Measurements from ENCODE around the gene GASK1A. TPM values are rescaled to one million over a fixed set of nuclear protein-coding genes. Genes with fewer than 3 reads are reported as not detected.

Gene GASK1A
- total RNA-seq, 6 experiments from 2014 or later: 5.5 to 17.5 (median 10.5) TPM

DNA sequence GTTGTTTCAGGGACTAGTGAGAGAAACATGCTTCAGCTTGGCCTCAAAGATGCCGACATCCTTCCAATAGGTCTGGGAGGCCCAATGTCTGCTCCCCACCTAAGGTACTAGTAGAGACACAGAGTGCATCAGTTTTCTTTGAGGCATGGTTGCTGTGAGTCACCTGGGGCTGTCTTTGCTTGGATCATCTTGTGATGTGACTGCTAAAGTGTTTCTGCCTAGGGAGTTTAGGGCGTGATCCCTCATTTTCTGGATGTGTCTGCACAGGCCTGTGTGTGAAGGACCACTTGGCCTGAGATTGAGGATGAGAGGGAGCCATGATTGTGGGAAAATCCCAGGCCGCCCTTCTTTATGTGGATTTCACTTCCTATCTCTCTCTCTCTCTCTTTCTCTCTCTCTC is 4.8 kb downstream of the GASK1A start:
- intact Hi-C loops (cut with DNase I): no loop called here
- Histone ChIP-seq H3K4me1 (peaks cover 0 to 23% (median 5%) of the 10 kb centered on the region in 4 donors), H3K9me3 (no peaks in the 10 kb centered on the region), H3K27ac (no peak overlapping the region), H3K36me3 (no peaks in the 10 kb centered on the region), H3K4me3 (no peak overlapping the region), H3K27me3 (no peaks in the 10 kb centered on the region)
- WGBS (ENCODE audit: insufficient coverage, low coverage, low lambda C conversion rate, missing lambda C conversion rate): 100% methylated on average over 2 of the region's 3 CpGs
- DNase-seq (no peak), ATAC-seq (no peak)
- TF ChIP-seq, protein P1, sequence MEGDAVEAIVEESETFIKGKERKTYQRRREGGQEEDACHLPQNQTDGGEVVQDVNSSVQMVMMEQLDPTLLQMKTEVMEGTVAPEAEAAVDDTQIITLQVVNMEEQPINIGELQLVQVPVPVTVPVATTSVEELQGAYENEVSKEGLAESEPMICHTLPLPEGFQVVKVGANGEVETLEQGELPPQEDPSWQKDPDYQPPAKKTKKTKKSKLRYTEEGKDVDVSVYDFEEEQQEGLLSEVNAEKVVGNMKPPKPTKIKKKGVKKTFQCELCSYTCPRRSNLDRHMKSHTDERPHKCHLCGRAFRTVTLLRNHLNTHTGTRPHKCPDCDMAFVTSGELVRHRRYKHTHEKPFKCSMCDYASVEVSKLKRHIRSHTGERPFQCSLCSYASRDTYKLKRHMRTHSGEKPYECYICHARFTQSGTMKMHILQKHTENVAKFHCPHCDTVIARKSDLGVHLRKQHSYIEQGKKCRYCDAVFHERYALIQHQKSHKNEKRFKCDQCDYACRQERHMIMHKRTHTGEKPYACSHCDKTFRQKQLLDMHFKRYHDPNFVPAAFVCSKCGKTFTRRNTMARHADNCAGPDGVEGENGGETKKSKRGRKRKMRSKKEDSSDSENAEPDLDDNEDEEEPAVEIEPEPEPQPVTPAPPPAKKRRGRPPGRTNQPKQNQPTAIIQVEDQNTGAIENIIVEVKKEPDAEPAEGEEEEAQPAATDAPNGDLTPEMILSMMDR (IDR thresholded peaks at IDR 0.05): no peak
- no peak for TF ChIP-seq POLR2A (IDR thresholded peaks at IDR 0.05)

DNA sequence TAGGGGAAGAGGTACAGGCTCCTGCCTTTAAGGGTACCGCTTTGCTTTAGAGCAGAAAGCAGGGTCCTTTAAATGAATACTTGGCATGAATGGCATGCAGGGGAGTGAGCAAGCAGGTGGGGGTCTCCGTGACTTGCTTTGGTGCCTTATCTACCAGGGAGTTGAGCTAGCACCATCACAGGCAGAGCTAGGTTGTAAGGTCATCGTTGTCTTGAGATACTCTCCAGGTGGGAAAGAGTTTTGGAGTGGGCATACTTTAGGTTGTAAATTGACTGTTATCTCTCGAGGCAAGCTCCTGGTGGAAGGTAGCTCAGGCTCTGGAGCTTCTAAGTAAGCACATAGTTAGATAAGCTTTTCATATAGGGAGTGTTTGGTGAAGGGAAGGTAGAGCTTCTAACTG is 5.6 kb downstream of the GASK1A start:
- Histone ChIP-seq H3K27me3 (no peaks in the 10 kb centered on the region), H3K4me3 (no peak overlapping the region), H3K9me3 (no peaks in the 10 kb centered on the region), H3K36me3 (no peaks in the 10 kb centered on the region), H3K27ac (no peak overlapping the region), H3K4me1 (peaks cover 0 to 24% (median 5%) of the 10 kb centered on the region in 4 donors)
- ATAC-seq (no peak), DNase-seq (no peak)
- 79% methylated on average over 3 of the region's 4 CpGs for WGBS (ENCODE audit: insufficient coverage, low coverage, low lambda C conversion rate, missing lambda C conversion rate)
- TF ChIP-seq, protein P1 (IDR thresholded peaks at IDR 0.05): no peak
- TF ChIP-seq POLR2A (IDR thresholded peaks at IDR 0.05): no peak
- intact Hi-C loops (cut with DNase I): no loop called here

DNA sequence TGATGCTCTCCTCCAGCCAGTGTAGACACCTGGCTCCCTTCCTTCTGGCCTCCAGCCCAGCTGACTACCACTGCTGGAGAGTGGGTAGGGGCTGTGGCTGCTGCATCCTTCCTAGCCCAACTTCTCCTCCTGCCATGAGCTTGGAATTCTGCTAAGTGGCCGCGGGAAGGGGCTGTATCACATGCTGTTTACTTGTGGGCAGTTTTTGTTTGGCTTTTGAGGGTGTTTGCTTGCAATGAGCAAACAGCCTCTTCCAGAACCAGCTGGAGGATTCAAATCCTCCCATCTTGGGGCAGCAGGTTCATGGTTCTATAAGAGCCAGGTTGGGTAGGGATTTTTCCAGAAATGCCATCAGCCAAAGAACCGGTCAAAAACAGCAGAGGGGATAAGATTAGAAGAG is 9.0 kb downstream of the GASK1A start:
- peak overlapping the region in 2 of 3 donors; percentile 65 to 86 for H3K27ac ChIP-seq
- WGBS (ENCODE audit: insufficient coverage, low coverage, low lambda C conversion rate, missing lambda C conversion rate): 31% methylated on average over 3 of the region's 3 CpGs
- H3K36me3 ChIP-seq: no peaks in the 10 kb centered on the region
- ATAC-seq (peak; percentile 77 to 81 (median 80)), DNase-seq (peak in 1 of 3 donors; percentile 32)
- H3K4me3 ChIP-seq: no peak overlapping the region
- intact Hi-C loops (cut with DNase I): no loop called here
- peaks cover 0 to 12% (median 5%) of the 10 kb centered on the region in 4 donors for H3K4me1 ChIP-seq
- H3K27me3 ChIP-seq: no peaks in the 10 kb centered on the region
- TF ChIP-seq POLR2A (IDR thresholded peaks at IDR 0.05): no peak
- TF ChIP-seq, protein P1 (IDR thresholded peaks at IDR 0.05): no peak
- no peaks in the 10 kb centered on the region for H3K9me3 ChIP-seq

DNA sequence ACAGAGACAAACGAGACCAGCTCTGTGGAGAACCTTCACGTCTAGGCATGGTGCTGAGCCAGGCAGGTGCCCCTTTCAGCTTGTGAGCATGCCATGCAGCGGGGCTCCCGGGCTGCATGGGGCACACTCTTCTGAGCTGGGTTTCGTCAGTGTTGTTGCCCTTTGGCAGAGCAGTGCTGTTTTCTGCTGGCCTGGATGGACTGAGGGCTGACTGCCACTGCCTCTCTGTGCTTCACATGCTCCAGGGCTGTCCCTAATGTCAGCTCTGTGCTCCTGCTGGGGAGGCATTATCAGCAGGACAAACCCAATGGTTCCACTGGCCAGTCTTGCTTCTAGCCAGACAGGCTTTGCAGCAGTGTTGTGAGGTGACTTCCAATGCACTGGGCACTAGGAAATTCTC is 9.5 kb downstream of the GASK1A start:
- Histone ChIP-seq H3K27ac (peak overlapping the region in 2 of 3 donors; percentile 65 to 86), H3K9me3 (no peaks in the 10 kb centered on the region), H3K4me1 (peaks cover 0 to 12% (median 5%) of the 10 kb centered on the region in 4 donors), H3K27me3 (no peaks in the 10 kb centered on the region), H3K4me3 (no peak overlapping the region), H3K36me3 (no peaks in the 10 kb centered on the region)
- TF ChIP-seq, protein P1 (IDR thresholded peaks at IDR 0.05): no peak
- TF ChIP-seq POLR2A (IDR thresholded peaks at IDR 0.05): no peak
- ATAC-seq (peak; percentile 83 to 96 (median 94)), DNase-seq (peak; percentile 38 to 82 (median 65))
- intact Hi-C loops (cut with DNase I): no loop called here
- 60% methylated on average over 5 of the region's 5 CpGs for WGBS (ENCODE audit: insufficient coverage, low coverage, low lambda C conversion rate, missing lambda C conversion rate)
